HG03378 (cell line): ENCODE results near the gene BAZ2B.

Source experiments
- ATAC-seq: cut with Tn5 transposase; IDR thresholded peaks from one replicate; pipeline ENCODE4 v1.9.1; 2021; ENCODE audit warnings: mild to moderate bottlenecking, moderate library complexity; ENCODE audit not compliant: unreplicated experiment

The BAZ2B gene

DNA sequence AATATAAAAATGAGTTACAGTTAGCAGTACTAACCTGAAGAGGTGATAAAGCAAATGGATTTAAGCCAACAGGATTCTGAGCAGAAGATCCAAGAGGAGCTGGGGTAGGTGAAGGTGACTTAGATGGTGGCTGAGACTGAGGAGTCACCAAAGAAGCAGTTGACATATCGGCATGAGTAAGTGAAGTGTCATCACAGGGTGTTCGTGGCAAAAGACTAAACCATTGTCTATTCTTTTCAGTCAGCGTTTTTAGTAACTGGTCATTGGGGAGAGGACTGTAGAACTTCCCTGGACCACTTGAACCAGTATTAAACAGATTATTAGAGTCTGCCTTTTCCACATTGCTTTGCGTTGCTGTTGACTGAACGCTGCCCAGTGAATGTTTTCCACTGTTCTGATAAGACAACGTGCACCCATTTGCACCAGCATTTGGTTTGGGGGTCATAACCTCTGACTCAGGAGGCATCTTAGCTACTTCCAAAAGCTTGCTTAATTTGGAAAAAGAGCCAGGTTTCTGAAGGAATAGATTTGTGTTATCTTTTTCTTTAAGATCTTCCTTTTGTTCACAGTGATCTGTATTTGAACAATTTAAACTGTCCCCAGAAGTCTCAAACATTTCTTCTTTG, 266.6 kb downstream of the BAZ2B start:
- no peak for ATAC-seq

- ATAC-seq, result no peak
Observed at GRCh38 chr2:159326569-159327255, 289.6 kb downstream of the BAZ2B start.

GRCh38 chr2:159322419-159322818, 293.9 kb downstream of the BAZ2B start:
- ATAC-seq, result no peak

DNA sequence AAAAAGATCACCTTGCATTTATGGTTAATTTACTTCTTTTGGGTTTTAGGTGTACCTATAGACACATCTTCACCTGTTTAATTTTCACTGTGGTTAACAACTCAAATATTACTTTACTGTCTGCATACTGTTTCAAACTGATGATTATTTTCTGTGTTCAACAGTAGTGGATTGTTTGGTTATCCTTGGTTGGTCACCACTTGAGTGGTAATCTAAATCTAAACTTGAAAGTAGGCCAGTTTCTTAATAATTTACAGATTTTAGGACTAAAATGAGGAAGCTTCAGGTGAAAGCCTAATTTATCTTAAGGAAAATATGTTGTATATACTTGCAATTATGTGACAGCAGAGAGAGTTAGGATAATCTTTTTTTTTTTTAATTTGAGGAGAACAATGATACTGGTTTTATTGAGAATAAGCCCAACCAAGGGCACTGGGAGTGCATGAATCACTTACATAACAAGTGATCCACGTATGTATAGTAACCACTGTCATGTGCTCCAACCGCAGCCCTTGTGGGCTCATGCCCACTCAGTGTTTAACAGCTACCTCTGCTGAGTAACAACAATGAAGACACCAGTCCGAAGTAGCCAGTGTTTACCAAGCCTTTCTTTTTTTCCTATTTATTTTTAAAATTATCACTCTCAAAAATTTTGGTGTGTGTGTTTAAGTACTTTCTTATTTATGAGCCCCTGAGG, 298.8 kb downstream of the BAZ2B start:
- no peak for ATAC-seq

- no peak for ATAC-seq
Observed at GRCh38 chr2:159307942-159308341, 308.4 kb downstream of the BAZ2B start.

DNA sequence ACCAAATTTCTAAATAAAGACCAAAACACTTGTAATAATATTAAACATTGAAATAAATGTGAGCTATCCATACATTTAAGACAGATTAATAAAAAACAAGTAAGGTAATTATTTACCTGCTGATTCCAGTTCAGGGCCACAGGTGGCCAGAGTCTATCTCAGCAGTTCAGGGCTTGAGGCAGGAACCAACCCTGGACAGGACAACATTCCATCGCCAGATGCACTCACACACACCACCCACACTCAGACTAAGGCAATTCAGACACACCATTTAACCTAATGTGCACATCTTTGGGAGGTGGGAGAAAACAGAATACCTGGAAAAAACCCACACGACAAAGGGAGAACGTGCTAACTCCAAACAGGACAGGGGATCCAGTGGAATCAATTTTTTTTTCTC, 315.8 kb downstream of the BAZ2B start:
- ATAC-seq, result no peak

DNA sequence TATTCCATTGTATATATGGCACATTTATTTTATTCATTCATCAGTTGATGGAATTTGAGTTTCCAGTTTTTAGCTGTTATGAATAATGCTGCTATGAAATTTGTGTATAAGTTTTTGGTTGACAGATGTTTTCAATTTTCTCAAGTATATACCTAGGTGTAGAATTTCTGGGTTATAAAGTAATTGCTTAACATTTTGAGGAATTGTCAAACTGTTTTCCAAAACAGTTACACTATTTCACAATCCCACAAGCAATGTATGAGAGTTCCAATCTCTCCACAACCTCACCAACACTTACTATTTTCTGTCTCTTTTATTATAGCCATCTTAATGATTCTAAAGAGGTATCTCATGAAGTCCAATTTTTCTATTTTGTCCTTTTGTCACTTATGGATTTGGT, 317.4 kb downstream of the BAZ2B start:
- ATAC-seq, result no peak

GRCh38 chr2:159297042-159297707, 319.2 kb downstream of the BAZ2B start:
- ATAC-seq, result no peak

DNA sequence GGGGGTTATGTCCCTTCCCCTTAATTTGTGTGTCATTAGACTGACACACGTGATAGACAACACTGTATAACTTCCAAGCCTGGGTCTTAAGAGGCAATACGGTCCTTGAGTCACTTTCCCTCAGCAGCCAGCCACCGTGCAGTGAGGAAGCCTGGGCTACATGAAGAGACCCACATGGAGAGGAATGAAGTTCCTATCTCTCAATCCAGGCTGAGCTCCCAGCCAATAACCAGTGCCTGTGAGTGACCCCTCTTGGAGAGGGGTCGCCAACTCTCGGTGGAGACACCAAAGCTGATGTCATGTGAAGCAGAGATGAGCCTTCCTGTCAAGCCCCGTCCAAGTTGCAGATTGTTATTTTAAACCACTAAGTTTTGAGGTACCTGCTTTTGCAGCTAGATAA, 324.2 kb downstream of the BAZ2B start:
- ATAC-seq, result no peak

DNA sequence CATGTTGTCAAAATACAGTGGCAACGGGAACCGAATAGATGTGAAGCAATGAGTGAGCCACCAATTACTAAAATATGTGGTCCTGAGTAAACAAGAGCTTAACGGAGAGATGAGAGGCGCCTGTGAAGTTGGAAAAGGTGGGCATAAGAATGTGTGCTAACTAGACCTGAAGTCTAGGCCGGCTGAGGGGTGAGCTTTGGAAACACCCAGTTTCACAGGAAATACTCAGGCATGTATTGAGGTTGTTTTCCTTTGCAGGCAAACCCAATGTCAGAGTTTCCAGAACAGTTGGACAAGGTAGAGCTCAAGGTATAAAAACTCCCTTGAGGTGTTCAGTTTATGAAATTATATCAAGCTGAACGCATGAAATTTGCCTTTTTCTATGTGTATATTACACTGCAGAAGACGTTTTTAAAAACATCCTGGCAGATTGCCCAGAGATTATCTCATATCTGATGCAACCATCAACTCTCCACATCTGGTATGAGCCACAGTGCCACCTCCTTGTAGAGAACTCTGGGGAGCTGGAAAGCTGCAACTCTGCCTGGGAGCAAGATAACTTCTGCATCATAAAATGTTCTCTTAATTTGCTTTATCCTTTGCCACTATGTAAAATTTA, 325.9 kb downstream of the BAZ2B start:
- no peak for ATAC-seq

DNA sequence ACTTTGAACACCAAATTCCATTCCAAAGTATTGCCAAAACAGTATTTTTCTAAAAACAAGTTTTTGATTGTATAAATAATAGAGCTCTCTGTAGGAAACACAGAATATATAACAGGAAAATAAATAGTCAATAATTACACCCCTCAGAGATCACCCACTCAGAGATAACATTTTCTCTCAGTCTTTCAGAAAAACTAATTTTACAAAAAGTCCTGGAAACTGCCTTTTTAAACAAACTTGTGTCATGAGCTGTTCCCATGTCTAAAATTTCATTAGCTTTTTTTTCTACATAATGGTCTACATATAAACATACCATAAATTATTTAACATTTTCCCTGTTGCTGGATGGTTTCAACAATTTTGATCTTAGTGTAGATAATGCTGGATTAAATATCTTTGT, 328.6 kb downstream of the BAZ2B start:
- ATAC-seq, result no peak

DNA sequence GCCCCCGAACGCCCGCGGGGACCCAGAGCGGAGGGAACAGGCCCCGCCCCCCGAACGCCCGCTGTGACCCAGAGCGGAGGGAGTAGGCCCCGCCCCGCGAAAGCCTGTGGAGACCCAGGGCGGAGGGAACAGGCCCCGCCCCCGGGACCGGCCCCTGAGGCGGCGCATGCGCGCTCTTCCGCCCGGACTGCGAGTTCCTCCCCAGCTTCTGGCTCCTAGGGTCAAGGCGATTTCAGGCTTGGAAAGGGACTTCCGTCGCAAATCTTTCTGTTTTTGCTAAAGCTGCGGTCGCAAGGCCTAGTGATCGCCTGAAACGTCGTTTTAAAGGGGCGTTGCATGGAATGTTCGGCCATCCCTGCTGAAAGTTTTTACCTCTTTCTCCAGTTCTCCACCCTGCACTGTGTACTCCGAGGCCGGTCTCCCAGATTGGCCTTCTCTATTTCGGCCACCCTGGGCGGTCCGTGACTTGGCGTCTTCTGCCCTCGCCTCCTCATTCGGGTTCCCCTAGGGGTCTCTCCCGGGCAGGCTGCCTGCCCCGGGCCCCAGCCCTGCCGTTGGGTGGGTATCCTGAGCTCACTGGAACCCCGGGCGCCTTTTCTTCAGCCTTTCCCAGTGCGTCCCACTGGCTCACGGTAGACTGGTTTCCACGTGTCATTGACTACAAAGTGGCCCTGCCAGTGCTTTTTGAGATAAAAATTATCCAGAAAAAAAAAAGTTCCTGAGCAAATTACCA, 329.5 kb downstream of the BAZ2B start:
- ATAC-seq, result peak; percentile 67

DNA sequence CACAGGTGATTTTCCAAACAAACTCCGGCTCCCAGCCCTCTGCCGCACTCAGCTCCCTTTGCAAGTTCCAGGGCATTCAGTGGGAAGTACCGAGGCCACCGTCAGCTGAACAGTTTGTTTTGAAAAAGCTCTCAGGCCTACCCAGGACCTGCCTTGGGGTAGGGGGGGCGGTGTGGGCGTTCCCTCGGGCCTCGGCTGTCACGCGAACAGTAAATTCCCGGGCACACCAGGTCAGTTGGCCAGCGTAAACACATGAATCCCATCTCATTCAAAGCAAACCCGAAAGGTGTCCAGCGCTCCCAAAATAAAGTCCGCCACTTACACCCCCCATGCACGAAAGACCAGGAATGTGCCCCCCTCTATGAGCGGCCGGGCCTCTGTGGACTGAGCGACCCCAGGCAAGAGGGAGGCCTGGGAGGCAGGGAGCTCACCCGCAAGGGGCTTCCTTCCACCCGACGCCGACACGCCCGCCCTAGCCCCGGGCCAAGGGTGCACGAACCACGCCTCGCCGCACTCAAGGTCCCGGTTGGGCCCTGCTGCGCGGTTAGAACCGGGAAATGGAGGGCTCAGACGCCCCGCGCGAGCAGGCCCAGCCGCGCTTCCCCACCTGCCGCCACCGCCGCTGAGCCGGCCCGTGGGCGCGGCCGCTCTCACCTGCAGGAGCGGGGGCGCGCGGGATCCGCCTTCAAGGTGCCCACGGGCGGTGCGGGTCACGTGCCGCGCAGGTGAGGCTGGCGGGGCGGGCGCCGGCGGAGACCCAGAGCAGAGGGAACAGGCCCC, 330.2 kb downstream of the BAZ2B start, which contains the start of gene WDSUB1:
WDSUB1 (minus strand) TSS at position 775 of the 780 bp plus-strand sequence. CDS start 3,634 bp downstream, outside the sequence.
- ATAC-seq, result peak; percentile 14

DNA sequence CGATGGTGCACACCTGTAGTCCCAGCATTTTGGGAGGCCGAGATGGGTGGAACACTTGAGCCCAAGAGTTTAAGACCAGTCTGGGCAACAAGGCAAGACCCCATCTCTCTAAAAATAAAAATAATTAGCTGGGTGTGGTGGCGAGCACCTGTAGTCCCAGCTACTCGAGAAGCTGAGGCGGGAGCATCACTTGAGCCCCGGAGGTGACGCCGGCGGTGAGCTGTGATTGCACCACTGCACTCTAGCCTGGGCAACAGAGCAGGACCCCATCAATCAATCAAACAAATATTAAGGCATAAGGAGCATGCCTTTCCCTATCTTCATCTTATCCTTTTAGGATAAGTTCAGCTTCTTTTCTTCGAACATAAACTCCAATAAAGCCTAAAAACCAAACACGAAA, 330.9 kb downstream of the BAZ2B start:
- no peak for ATAC-seq

GRCh38 chr2:159283529-159283928, 332.8 kb downstream of the BAZ2B start:
- ATAC-seq, result no peak

- ATAC-seq, result no peak
Observed at GRCh38 chr2:159281002-159281401, 335.3 kb downstream of the BAZ2B start.

DNA sequence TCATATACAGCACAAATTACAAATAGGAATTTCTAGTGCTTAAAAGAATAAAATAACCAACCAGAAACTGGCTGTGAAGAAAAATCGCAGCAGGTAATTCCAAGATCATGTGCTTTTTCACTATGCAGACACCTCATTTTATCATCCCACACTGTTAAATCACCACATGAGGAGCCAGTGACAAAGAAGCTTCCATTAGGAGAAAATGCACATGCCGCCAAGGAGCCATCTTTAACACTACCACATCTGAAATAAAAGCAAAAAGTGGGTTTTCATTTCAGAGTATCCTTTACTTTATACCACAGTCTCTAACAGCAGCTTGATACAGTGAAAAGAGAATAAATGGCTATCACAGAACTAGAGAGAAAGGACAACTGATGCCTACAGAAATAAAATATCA, 336.6 kb downstream of the BAZ2B start:
- no peak for ATAC-seq

- no peak for ATAC-seq
Observed at GRCh38 chr2:159275111-159275510, 341.2 kb downstream of the BAZ2B start.

DNA sequence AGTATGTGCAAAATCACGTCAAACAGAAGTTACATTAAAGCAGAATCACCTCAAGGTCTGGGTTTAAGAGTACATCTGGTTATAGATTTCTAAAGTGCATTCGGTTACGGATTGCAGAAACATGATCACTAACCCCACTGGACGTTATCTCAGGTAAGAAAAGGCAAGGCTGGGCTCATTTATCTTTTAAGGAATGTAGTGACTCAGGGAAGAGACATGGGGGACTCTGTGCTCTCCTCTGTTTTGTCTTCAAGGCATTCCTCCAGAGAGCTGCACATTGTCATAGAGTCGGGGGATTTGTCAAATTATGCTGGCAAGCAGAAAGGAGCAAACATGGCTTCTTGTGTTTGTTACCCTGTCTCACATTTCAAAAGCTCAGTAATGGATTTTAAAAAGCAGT, 344.2 kb downstream of the BAZ2B start:
- ATAC-seq, result no peak
